Vagina (tissue), 2 donors: ENCODE results near the gene PHOX2B.

ENCODE experiments used
- POLR2AphosphoS5 ChIP-seq, 2 donors: sonication (generic); formaldehyde crosslinking; IDR thresholded peaks; one replicate each; pipeline ENCODE4 v1.9.0; 2017; ENCODE audit warnings: antibody characterized with exemption in 2 of 2, mild to moderate bottlenecking in 2 of 2, low read depth in 1 of 2; ENCODE audit not compliant: insufficient read depth in 1 of 2
- TF ChIP-seq, protein P1 (sequence below), 3 experiments: fragments of 450-650 bp in 2 of 3; fragments of 200-600 bp in 1 of 3; sonication (generic) in 1 of 3; IDR thresholded peaks; one replicate each; pipeline ENCODE4 v1.5.1; 2017 to 2019; ENCODE audit warnings: antibody characterized with exemption in 3 of 3, mild to moderate bottlenecking in 2 of 3, moderate library complexity in 2 of 3

DNA sequence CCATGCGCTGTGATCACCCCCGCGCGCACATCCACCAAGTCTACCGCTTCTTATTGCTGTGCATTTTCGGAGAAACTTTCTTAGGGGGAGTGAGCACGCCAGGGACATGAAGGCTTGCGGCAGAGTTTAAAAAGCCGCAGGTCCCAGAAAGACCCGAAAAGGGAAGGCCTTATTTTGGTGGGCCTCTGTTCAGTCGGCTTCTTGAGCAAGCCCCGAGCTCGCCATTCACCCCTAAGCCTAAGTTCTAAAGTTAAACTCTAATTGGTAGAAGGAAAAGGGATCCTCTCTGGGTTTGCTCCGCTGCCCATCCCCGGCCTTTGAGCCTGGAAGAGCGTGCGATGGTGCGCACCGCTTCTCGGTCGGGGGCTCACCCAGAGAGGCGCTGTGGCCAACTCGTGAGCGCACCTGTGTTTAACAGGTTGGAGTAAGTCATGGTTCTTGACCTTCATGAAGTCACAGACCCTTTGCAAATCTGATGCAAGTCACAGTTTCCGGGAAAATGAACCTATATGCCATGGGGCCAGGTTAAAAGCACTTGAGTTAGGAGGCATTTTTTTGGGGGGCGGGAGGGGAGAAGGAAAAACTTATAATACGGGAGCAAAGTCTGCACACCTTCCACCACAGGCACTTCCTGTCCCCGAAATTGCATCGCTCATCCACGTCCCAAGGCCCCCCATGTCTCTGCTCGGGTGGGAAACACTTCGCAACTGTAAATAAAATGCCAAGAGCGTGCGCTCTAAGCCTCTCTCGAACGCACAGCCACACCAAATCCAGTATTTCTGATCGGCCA lies 1.9 kb downstream of the PHOX2B start:
- no peak for TF ChIP-seq POLR2AphosphoS5 (IDR thresholded peaks at IDR 0.05; ENCODE audit: insufficient read depth in 1 of 2, low read depth in 1 of 2)
- TF ChIP-seq, protein P1, sequence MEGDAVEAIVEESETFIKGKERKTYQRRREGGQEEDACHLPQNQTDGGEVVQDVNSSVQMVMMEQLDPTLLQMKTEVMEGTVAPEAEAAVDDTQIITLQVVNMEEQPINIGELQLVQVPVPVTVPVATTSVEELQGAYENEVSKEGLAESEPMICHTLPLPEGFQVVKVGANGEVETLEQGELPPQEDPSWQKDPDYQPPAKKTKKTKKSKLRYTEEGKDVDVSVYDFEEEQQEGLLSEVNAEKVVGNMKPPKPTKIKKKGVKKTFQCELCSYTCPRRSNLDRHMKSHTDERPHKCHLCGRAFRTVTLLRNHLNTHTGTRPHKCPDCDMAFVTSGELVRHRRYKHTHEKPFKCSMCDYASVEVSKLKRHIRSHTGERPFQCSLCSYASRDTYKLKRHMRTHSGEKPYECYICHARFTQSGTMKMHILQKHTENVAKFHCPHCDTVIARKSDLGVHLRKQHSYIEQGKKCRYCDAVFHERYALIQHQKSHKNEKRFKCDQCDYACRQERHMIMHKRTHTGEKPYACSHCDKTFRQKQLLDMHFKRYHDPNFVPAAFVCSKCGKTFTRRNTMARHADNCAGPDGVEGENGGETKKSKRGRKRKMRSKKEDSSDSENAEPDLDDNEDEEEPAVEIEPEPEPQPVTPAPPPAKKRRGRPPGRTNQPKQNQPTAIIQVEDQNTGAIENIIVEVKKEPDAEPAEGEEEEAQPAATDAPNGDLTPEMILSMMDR (IDR thresholded peaks at IDR 0.05), result no peak
